Thymus (tissue), 11 donors: ENCODE results near the gene XXYLT1. TPM values are rescaled to one million over a fixed set of nuclear protein-coding genes. Genes with fewer than 3 reads are reported as not detected.
"Not testable (repeated sequence)": the region's sequence is repeated elsewhere in the genome, so short reads cannot be mapped to it uniquely, and the experiment has no call there.

Experiments
- DNase-seq, 9 donors: peaks; one replicate each; pipeline ENCODE4 v3.0.0-alpha.2; 2013; ENCODE audit warnings: low spot score in 9 of 9, low read depth in 6 of 9, missing footprints in 1 of 9
- H3K27ac ChIP-seq, 2 donors: one replicate each; pipeline ENCODE4 v1.5.1; 2013; ENCODE audit warnings: control low read depth in 1 of 2, low read depth in 1 of 2, low read length in 1 of 2, mild to moderate bottlenecking in 1 of 2, moderate library complexity in 1 of 2
- H3K27me3 ChIP-seq, 2 donors: one replicate each; pipeline ENCODE4 v1.5.1; 2013; ENCODE audit warnings: low read length in 1 of 2; ENCODE audit not compliant: control insufficient read depth in 2 of 2, insufficient read depth in 1 of 2
- H3K36me3 ChIP-seq, 2 donors: one replicate each; pipeline ENCODE4 v1.5.1; 2013; ENCODE audit warnings: low read length in 1 of 2, mild to moderate bottlenecking in 1 of 2, moderate library complexity in 1 of 2; ENCODE audit not compliant: control insufficient read depth in 2 of 2, insufficient read depth in 2 of 2
- H3K4me1 ChIP-seq, 2 donors: one replicate each; pipeline ENCODE4 v1.5.1; 2013; ENCODE audit warnings: low read length in 2 of 2; ENCODE audit not compliant: control insufficient read depth in 2 of 2, insufficient read depth in 2 of 2
- H3K4me3 ChIP-seq, 2 donors: one replicate each; pipeline ENCODE4 v1.5.1; 2013; ENCODE audit warnings: low read length in 2 of 2, control low read depth in 1 of 2, mild to moderate bottlenecking in 1 of 2
- H3K9me3 ChIP-seq, 2 donors: one replicate each; pipeline ENCODE4 v1.5.1; 2013; ENCODE audit warnings: low read length in 1 of 2, mild to moderate bottlenecking in 1 of 2; ENCODE audit not compliant: control insufficient read depth in 2 of 2, insufficient read depth in 1 of 2
- WGBS: extraction: QIAGEN DNeasy Blood & Tissue Kit; methylation state at CpG from one replicate; pipeline ENCODE4 v1.1.7; 2013; 5-methylcytosine and 5-hydroxymethylcytosine counted together
- polyA plus RNA-seq: library from polyadenylated mRNA; stranded (reverse); fragments of 200-250 nt; gene quantifications from one replicate; pipeline ENCODE4 v1.2.3, GENCODE V29; 2013
- total RNA-seq: library from RNA; stranded (reverse); fragments of 120-200 nt; gene quantifications from one replicate; pipeline ENCODE4 v1.2.4, GENCODE V29; 2013
- donor health status: healthy.

XXYLT1 gene
- total and polyA plus RNA-seq, 2 donors, result 5.8 to 12.3 TPM

- DNase-seq, result no peak
- H3K36me3 ChIP-seq, result peaks cover 0 to 11% of the 10 kb centered on the region in 2 donors
Observed at GRCh38 chr3:195240171-195240701, 30.7 kb downstream of the XXYLT1 start.

DNA sequence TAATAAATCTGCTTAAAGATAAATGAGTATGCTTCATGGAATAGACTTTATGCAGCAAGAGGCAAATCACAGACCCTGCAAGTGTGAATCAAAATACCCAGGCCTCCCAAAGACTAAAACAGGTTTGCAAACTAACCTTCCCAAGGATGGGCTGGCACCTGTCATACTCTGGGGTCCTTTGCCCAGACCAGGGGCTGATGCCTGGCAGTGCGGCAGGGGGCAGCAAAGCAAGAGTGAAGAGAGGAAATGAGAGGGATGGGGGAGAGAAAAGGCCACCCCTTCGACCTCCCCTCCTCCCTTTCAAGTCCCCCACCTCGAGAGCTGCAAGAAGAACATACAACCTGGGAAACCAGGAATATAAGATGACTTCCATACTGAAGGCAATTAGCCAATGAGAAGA lies 31.8 kb downstream of the XXYLT1 start:
- WGBS, result 90% methylated on average over 3 of the region's 3 CpGs

More at GRCh38 chr3:195240171-195240701, 30.7 kb downstream of the XXYLT1 start:
- Histone ChIP-seq H3K9me3 (peaks cover 1 to 13% of the 10 kb centered on the region in 2 donors), H3K27me3 (no peaks in the 10 kb centered on the region), H3K4me1 (peaks cover 0 to 16% of the 10 kb centered on the region in 2 donors), H3K27ac (no peak overlapping the region), H3K4me3 (no peak overlapping the region)
- 97% methylated on average over 15 of the region's 15 CpGs for WGBS

GRCh38 chr3:195238586-195239118 lies 32.3 kb downstream of the XXYLT1 start:
- Histone ChIP-seq H3K27ac (no peak overlapping the region), H3K27me3 (no peaks in the 10 kb centered on the region), H3K9me3 (peaks cover 1 to 13% of the 10 kb centered on the region in 2 donors), H3K4me3 (no peak overlapping the region), H3K4me1 (peaks cover 0 to 16% of the 10 kb centered on the region in 2 donors), H3K36me3 (peaks cover 0 to 11% of the 10 kb centered on the region in 2 donors)
- 75% methylated on average over 10 of the region's 10 CpGs for WGBS
- DNase-seq, result no peak

More for the DNA sequence above, 31.8 kb downstream of the XXYLT1 start:
- Histone ChIP-seq H3K4me3 (no peak overlapping the region), H3K9me3 (peaks cover 1 to 13% of the 10 kb centered on the region in 2 donors), H3K4me1 (peaks cover 0 to 16% of the 10 kb centered on the region in 2 donors), H3K36me3 (peaks cover 0 to 11% of the 10 kb centered on the region in 2 donors), H3K27ac (no peak overlapping the region), H3K27me3 (no peaks in the 10 kb centered on the region)
- no peak for DNase-seq

DNA sequence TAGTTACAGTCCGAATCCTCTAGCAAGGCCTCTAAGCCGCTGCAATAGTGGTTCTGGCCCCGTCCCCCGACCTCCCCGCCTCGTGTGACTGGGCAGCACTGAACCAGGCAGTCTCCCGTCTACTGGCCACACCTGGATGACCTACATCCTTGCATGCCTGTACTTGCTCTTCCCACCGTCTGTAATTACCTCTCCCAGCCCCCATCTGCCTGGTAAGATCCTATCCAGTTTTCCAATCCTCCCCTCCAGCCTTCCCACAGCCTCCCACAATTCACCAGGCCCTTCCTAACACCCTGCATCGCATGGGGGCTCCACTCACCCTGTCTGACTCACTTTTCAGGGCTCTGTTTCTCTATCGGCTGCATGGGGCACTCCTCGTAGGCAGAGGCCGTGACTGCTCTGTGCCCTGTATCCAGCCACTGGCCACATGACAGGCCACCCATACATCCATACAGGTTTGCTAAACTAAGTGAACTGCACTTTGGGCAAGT lies 32.8 kb downstream of the XXYLT1 start:
- no peak for DNase-seq

DNA sequence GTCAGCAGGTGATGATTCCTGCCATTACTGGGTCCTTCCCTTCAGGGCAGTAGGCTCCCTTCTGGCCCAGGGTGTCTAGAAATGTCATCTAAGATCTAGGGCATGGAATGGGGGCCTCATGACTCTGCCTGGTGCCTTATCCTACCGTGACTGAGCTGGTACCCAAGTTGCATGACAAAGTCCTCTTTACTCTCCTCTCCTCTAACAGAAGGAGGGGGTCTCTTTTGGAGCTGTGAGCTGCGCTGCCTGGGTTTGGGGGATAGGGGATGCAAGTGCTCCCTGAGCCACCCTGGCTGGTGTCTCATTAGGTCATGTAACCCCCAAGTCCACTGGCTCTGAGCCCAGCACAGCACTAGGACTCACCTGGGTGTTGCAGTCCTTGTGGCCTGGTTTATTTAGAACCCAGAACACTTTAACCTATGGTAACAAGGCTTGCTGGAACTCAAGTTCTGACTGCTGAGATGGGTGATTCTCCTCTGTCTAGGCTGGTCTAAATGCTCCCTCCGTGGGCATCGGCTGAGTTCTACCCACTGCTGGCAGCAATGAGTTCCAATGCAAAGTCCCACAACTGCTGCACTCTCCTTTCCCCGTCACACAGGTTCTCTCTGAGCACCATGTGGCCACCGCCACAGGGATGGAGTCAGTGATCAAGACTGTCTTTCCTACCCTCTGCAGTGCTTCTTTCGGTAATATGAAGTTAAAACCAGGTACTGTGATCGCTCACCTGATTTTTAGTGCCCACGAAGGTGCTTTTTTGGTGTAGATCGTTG lies 34.0 kb downstream of the XXYLT1 start:
- 97% methylated on average over 10 of the region's 10 CpGs for WGBS
- Histone ChIP-seq H3K27me3 (no peaks in the 10 kb centered on the region), H3K4me1 (peaks cover 0 to 16% of the 10 kb centered on the region in 2 donors), H3K9me3 (peaks cover 1 to 13% of the 10 kb centered on the region in 2 donors), H3K4me3 (no peak overlapping the region), H3K27ac (no peak overlapping the region), H3K36me3 (peaks cover 0 to 11% of the 10 kb centered on the region in 2 donors)
- DNase-seq, result no peak

More for the DNA sequence above, 32.8 kb downstream of the XXYLT1 start:
- no peaks in the 10 kb centered on the region for H3K27me3 ChIP-seq
- H3K9me3 ChIP-seq, result peaks cover 1 to 13% of the 10 kb centered on the region in 2 donors
- H3K4me1 ChIP-seq, result peaks cover 0 to 16% of the 10 kb centered on the region in 2 donors
- H3K4me3 ChIP-seq, result no peak overlapping the region
- 97% methylated on average over 12 of the region's 12 CpGs for WGBS
- no peak overlapping the region for H3K27ac ChIP-seq
- H3K36me3 ChIP-seq, result peaks cover 0 to 11% of the 10 kb centered on the region in 2 donors

DNA sequence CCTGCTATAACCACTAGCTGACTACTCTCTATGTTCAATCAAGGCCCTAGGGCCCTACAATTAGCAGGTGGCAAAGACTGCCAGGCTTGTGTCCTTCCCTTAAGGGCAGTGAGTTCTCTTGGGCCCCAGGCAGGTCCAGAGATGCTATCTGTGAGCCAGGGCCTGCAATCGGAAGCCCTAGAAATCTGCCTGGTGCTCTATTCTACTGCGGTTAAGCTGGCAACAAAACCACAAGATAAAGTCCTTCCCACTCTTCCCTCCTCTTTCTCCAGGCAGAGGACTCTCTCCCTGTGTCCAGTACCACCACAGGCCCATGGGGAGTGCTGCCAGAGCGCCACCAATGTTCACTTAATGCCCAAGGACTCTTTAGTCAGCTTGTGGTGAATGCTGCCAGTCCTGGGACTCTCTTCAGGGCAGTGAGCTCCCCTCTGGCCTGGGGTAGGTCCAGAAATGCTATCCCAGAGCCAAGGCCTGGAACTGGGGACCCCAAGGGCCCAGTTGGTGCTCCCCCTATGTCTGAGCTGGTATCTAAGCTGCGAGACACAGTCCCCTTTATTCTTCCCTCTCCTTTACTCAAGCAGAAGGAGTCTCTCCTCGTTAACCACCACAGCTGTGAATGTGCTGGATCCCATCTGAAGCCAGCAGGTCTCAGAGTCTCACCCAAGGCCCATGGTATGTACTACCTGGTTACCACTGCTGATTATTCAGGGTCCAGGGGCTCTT lies 34.7 kb downstream of the XXYLT1 start:
- Histone ChIP-seq H3K4me3 (no peak overlapping the region), H3K36me3 (peaks cover 0 to 11% of the 10 kb centered on the region in 2 donors), H3K27me3 (no peaks in the 10 kb centered on the region), H3K27ac (no peak overlapping the region), H3K9me3 (peaks cover 1 to 13% of the 10 kb centered on the region in 2 donors), H3K4me1 (peaks cover 0 to 16% of the 10 kb centered on the region in 2 donors)
- 99% methylated on average over 5 of the region's 5 CpGs for WGBS
- DNase-seq, result no peak

- no peak overlapping the region for H3K4me3 ChIP-seq
- no peak for DNase-seq
- WGBS, result 99% methylated on average over 1 of the region's 1 CpG
- H3K36me3 ChIP-seq, result peaks cover 0 to 10% of the 10 kb centered on the region in 2 donors
- peaks cover 2 to 19% of the 10 kb centered on the region in 2 donors for H3K4me1 ChIP-seq
- H3K27me3 ChIP-seq, result no peaks in the 10 kb centered on the region
- H3K27ac ChIP-seq, result no peak overlapping the region
- H3K9me3 ChIP-seq, result no peaks in the 10 kb centered on the region
Observed at GRCh38 chr3:195230244-195230643, 40.7 kb downstream of the XXYLT1 start.

DNA sequence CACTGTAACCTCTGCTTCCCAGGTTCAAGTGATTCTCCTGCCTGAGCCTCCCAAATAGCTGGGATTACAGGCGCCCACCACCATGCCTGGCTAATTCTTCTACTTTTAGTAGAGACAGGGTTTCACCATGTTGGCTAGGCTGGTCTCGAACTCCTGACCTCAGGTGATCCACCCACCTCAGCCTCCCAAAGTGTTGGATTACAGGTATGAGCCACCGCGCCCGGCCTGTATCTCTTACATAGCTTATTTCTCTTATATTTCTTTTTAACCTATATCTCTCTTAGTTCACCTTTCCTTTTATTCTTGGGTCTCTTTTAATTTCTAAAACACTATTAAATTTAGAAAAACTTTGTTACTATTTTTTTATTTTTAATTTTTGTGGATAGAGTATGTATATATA lies 42.1 kb downstream of the XXYLT1 start:
- WGBS, result 93% methylated on average over 5 of the region's 5 CpGs
- H3K27ac ChIP-seq, result not testable (repeated sequence)

More for the DNA sequence above, 42.1 kb downstream of the XXYLT1 start:
- not testable (repeated sequence) for H3K4me3 ChIP-seq, H3K27me3 ChIP-seq, DNase-seq, H3K9me3 ChIP-seq
- Histone ChIP-seq H3K4me1 (peaks cover 2 to 30% of the 10 kb centered on the region in 2 donors), H3K36me3 (peaks cover 0 to 17% of the 10 kb centered on the region in 2 donors)
